K562 (cell line): ENCODE measurements around the gene KLHL22. TPM values are rescaled to one million over a fixed set of nuclear protein-coding genes. Genes with fewer than 3 reads are reported as not detected.

Experiments used
- ATF1 ChIP-seq, 2 experiments: fragments of 450-650 bp in 1 of 2; IDR thresholded peaks; 2 replicates each; pipeline ENCODE4 v1.6.1; 2016; ENCODE audit warnings: missing compliant biosample characterization in 1 of 2, missing genetic modification characterization in 1 of 2
- BCOR ChIP-seq: fragments of 450-650 bp; IDR thresholded peaks from 2 replicates; pipeline ENCODE4 v1.6.1; 2016
- ELF4 ChIP-seq: fragments of 450-650 bp; formaldehyde crosslinking; IDR thresholded peaks from 2 replicates; pipeline ENCODE4 v1.4.0; 2022; ENCODE audit warnings: missing genetic modification characterization
- NR2C1 ChIP-seq, 2 experiments: fragments of 450-650 bp; IDR thresholded peaks; 2 replicates each; pipeline ENCODE4 v1.6.1; 2017; ENCODE audit warnings: mild to moderate bottlenecking in 2 of 2, antibody characterized with exemption in 1 of 2, inconsistent platforms in 1 of 2, missing compliant biosample characterization in 1 of 2, missing genetic modification characterization in 1 of 2
- RAD21 ChIP-seq, 2 experiments: fragments of 250-450 bp in 1 of 2; fragments of 450-650 bp in 1 of 2; sonication (Bioruptor Pico) in 1 of 2; formaldehyde crosslinking in 1 of 2; IDR thresholded peaks in 1 of 2; conservative IDR thresholded peaks in 1 of 2; 2 replicates each; pipeline versions ENCODE4 v1.4.0 to v1.8.0; 2020 to 2022; ENCODE audit warnings: mild to moderate bottlenecking in 2 of 2, moderate library complexity in 1 of 2
- SP1 ChIP-seq: sonication (generic); formaldehyde crosslinking; IDR thresholded peaks from 2 replicates; pipeline ENCODE4 v1.8.1; 2022; ENCODE audit warnings: mild to moderate bottlenecking, missing genetic modification reagents
- TCF7L2 ChIP-seq: fragments of 150-350 bp; IDR thresholded peaks from 2 replicates; pipeline ENCODE4 v1.6.1; 2016; ENCODE audit warnings: low read depth, mild to moderate bottlenecking, low read length, moderate library complexity
- TSHZ1 ChIP-seq: fragments of 250-450 bp; sonication (Bioruptor Pico); IDR thresholded peaks from 2 replicates; pipeline ENCODE4 v1.4.0; 2020; ENCODE audit warnings: mild to moderate bottlenecking, moderate library complexity
- ZFP30 ChIP-seq: fragments of 250-450 bp; sonication (Bioruptor Pico); IDR thresholded peaks from 2 replicates; pipeline ENCODE4 v1.8.0; 2022; ENCODE audit warnings: moderate library complexity, mild to moderate bottlenecking, inconsistent platforms, borderline replicate concordance
- polyA plus RNA-seq, 8 experiments: library from polyadenylated mRNA; depleted of rRNA in 4 of 8; stranded (reverse) in 5 of 8; unstranded in 3 of 8; fragments of >200 nt; fragmentation: Nextera tagmentation in 2 of 8; fragmentation: Illumina TruSeq in 1 of 8; extraction: Ambion mirVana in 2 of 8; extraction: Trizol in 1 of 8; gene quantifications; 2 replicates each; pipeline versions ENCODE4 v1.2.1 to v1.2.3, GENCODE V29; 2011 to 2014; ENCODE audit warnings: inconsistent platforms in 1 of 8, missing spikeins in 1 of 8
- total RNA-seq, 7 experiments: library from RNA; depleted of rRNA in 6 of 7; stranded (reverse); fragments of >200 nt in 6 of 7; fragmentation: Illumina TruSeq in 2 of 7; extraction: Trizol in 2 of 7; gene quantifications; 2 replicates each; pipeline versions ENCODE4 v1.2.1 to v1.2.3, GENCODE V29; 2011 to 2021; ENCODE audit warnings: low replicate concordance in 1 of 7
- TF ChIP-seq, protein P1 (sequence below): fragments of 450-650 bp; IDR thresholded peaks from 2 replicates; pipeline ENCODE4 v1.6.1; 2016; ENCODE audit warnings: mild to moderate bottlenecking, moderate library complexity

KLHL22 gene
- total and polyA plus RNA-seq, 9 of the 15 experiments (the other 6 are each of a cell fraction or from before 2014, with no cell fraction given): 1.3 to 25.6 (median 15.2) TPM

- TF ChIP-seq, protein P1, sequence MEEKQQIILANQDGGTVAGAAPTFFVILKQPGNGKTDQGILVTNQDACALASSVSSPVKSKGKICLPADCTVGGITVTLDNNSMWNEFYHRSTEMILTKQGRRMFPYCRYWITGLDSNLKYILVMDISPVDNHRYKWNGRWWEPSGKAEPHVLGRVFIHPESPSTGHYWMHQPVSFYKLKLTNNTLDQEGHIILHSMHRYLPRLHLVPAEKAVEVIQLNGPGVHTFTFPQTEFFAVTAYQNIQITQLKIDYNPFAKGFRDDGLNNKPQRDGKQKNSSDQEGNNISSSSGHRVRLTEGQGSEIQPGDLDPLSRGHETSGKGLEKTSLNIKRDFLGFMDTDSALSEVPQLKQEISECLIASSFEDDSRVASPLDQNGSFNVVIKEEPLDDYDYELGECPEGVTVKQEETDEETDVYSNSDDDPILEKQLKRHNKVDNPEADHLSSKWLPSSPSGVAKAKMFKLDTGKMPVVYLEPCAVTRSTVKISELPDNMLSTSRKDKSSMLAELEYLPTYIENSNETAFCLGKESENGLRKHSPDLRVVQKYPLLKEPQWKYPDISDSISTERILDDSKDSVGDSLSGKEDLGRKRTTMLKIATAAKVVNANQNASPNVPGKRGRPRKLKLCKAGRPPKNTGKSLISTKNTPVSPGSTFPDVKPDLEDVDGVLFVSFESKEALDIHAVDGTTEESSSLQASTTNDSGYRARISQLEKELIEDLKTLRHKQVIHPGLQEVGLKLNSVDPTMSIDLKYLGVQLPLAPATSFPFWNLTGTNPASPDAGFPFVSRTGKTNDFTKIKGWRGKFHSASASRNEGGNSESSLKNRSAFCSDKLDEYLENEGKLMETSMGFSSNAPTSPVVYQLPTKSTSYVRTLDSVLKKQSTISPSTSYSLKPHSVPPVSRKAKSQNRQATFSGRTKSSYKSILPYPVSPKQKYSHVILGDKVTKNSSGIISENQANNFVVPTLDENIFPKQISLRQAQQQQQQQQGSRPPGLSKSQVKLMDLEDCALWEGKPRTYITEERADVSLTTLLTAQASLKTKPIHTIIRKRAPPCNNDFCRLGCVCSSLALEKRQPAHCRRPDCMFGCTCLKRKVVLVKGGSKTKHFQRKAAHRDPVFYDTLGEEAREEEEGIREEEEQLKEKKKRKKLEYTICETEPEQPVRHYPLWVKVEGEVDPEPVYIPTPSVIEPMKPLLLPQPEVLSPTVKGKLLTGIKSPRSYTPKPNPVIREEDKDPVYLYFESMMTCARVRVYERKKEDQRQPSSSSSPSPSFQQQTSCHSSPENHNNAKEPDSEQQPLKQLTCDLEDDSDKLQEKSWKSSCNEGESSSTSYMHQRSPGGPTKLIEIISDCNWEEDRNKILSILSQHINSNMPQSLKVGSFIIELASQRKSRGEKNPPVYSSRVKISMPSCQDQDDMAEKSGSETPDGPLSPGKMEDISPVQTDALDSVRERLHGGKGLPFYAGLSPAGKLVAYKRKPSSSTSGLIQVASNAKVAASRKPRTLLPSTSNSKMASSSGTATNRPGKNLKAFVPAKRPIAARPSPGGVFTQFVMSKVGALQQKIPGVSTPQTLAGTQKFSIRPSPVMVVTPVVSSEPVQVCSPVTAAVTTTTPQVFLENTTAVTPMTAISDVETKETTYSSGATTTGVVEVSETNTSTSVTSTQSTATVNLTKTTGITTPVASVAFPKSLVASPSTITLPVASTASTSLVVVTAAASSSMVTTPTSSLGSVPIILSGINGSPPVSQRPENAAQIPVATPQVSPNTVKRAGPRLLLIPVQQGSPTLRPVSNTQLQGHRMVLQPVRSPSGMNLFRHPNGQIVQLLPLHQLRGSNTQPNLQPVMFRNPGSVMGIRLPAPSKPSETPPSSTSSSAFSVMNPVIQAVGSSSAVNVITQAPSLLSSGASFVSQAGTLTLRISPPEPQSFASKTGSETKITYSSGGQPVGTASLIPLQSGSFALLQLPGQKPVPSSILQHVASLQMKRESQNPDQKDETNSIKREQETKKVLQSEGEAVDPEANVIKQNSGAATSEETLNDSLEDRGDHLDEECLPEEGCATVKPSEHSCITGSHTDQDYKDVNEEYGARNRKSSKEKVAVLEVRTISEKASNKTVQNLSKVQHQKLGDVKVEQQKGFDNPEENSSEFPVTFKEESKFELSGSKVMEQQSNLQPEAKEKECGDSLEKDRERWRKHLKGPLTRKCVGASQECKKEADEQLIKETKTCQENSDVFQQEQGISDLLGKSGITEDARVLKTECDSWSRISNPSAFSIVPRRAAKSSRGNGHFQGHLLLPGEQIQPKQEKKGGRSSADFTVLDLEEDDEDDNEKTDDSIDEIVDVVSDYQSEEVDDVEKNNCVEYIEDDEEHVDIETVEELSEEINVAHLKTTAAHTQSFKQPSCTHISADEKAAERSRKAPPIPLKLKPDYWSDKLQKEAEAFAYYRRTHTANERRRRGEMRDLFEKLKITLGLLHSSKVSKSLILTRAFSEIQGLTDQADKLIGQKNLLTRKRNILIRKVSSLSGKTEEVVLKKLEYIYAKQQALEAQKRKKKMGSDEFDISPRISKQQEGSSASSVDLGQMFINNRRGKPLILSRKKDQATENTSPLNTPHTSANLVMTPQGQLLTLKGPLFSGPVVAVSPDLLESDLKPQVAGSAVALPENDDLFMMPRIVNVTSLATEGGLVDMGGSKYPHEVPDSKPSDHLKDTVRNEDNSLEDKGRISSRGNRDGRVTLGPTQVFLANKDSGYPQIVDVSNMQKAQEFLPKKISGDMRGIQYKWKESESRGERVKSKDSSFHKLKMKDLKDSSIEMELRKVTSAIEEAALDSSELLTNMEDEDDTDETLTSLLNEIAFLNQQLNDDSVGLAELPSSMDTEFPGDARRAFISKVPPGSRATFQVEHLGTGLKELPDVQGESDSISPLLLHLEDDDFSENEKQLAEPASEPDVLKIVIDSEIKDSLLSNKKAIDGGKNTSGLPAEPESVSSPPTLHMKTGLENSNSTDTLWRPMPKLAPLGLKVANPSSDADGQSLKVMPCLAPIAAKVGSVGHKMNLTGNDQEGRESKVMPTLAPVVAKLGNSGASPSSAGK: no peak
- peak in 1 of 2 experiments; percentile 27; a peak in 2 of 4 replicates for TF ChIP-seq RAD21 (CRISPR knock-in tag; conservative IDR thresholded peaks at IDR 0.05 in 1 of 2, IDR thresholded peaks at IDR 0.05 in 1 of 2)
- no peak for TF ChIP-seq ELF4
- TF ChIP-seq TSHZ1 (CRISPR knock-in tag): no peak
- TF ChIP-seq SP1: no peak
- no peak for TF ChIP-seq ATF1 (CRISPR knock-in tag; IDR thresholded peaks at IDR 0.05)
- peak; percentile 54 for TF ChIP-seq ATF1 (tag; IDR thresholded peaks at IDR 0.05)
- TF ChIP-seq BCOR: no peak
- TF ChIP-seq TCF7L2: no peak
- TF ChIP-seq NR2C1 (IDR thresholded peaks at IDR 0.05): no peak
- TF ChIP-seq NR2C1 (tag; IDR thresholded peaks at IDR 0.05): no peak
- no peak for TF ChIP-seq ZFP30 (CRISPR knock-in tag)
These were observed at the start of gene KLHL22 (continued) for GRCh38 chr22:20494978-20495860.
